Measurements from ENCODE around the gene UBE2K.

DNA sequence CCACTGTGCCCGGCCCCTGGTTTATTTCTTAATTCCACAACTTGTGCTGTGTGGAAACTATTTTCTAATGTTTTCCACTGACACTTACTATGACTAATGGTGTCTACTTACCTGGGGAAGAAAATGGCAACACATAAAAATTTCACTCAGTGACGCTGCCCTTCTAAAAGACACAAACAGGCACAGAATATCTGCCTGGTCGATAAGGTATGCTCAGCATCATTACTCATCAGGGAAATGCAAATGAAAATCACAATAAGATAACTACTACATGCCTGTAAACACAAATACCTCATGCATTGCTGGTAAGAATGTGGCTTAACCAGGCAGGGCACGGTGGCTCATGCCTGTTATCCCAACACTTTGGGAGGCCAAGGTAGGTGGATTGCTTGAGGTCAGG, 61.6 kb downstream of the UBE2K start:
- TF ChIP-seq, protein P1, sequence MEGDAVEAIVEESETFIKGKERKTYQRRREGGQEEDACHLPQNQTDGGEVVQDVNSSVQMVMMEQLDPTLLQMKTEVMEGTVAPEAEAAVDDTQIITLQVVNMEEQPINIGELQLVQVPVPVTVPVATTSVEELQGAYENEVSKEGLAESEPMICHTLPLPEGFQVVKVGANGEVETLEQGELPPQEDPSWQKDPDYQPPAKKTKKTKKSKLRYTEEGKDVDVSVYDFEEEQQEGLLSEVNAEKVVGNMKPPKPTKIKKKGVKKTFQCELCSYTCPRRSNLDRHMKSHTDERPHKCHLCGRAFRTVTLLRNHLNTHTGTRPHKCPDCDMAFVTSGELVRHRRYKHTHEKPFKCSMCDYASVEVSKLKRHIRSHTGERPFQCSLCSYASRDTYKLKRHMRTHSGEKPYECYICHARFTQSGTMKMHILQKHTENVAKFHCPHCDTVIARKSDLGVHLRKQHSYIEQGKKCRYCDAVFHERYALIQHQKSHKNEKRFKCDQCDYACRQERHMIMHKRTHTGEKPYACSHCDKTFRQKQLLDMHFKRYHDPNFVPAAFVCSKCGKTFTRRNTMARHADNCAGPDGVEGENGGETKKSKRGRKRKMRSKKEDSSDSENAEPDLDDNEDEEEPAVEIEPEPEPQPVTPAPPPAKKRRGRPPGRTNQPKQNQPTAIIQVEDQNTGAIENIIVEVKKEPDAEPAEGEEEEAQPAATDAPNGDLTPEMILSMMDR (IDR thresholded peaks at IDR 0.05; ENCODE audit: insufficient read depth, low read length, poor library complexity, severe bottlenecking) = no peak
- no peak for TF ChIP-seq EZH2phosphoT487 (conservative IDR thresholded peaks at IDR 0.05; ENCODE audit: low read length)

All from SU-DHL-6 (cell line).